Measurements from ENCODE around the gene RPS2.

RPS2 gene

GRCh38 chr16:1982991-1983543 lies 18.4 kb upstream of the RPS2 start:
- H3K18ac ChIP-seq (ENCODE audit: low read length), result no peak overlapping the region

DNA sequence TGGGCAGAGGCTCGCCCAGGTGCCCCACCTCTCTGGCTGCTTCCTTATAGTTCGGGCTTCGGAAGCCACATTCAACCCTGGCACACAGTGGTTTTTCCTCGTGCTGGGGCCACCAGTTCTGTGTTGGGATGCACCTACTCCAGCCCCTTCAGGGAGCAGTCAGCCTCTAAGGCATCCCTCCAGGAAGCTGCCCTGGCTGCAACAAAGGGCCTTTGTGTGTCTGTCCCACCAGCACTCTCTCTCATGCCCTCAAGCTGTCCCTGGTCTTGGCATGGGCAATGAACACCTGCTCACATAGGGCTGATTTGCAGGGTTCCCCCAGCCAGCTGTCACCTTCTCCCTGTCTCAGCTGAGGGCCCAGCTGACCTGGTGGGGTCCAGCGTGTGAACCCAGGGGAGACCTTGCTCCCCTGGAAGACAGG lies 17.4 kb upstream of the RPS2 start:
- Histone ChIP-seq H3K4me2 (ENCODE audit: low read length) (no peak overlapping the region), H4K8ac (ENCODE audit: low read depth, low read length) (no peak overlapping the region), H3K27me3 (ENCODE audit: insufficient read depth, low read length) (peaks cover 37% of the 10 kb centered on the region), H4K91ac (ENCODE audit: low read depth, low read length) (no peak overlapping the region), H3K79me1 (ENCODE audit: low read length) (peaks cover 8% of the 10 kb centered on the region), H2BK5ac (ENCODE audit: low read depth, low read length, poor library complexity) (no peak overlapping the region), H3K4me3 (ENCODE audit: low read depth, low read length) (no peak overlapping the region), H3K14ac (ENCODE audit: low read length) (no peak overlapping the region), H2BK12ac (ENCODE audit: low read length) (no peak overlapping the region), H2AK5ac (ENCODE audit: low read length) (no peak overlapping the region), H3K23ac (ENCODE audit: low read length) (no peak overlapping the region), H3K4ac (ENCODE audit: low read depth, low read length) (no peak overlapping the region), H3K9me3 (ENCODE audit: insufficient read depth, low read depth, low read length) (peaks cover 8% of the 10 kb centered on the region), H4K12ac (ENCODE audit: low read depth, low read length) (no peak overlapping the region), H3K79me2 (ENCODE audit: control insufficient read depth, insufficient read depth, low read length, poor library complexity) (peaks cover 2% of the 10 kb centered on the region), H2BK120ac (ENCODE audit: insufficient read depth, low read length, poor library complexity) (no peak overlapping the region), H3K36me3 (ENCODE audit: control insufficient read depth in 1 of 2, insufficient read depth in 2 of 2, low read length in 2 of 2) (peaks cover 33% of the 10 kb centered on the region in 2 experiments), H3K18ac (ENCODE audit: low read length) (no peak overlapping the region), H2AFZ (ENCODE audit: insufficient read depth, low read length, poor library complexity) (no peak overlapping the region), H3K9ac (ENCODE audit: low read length) (no peak overlapping the region), H3K27ac (ENCODE audit: low read depth, low read length) (no peak overlapping the region), H3K4me1 (ENCODE audit: control insufficient read depth in 1 of 2, insufficient read depth in 2 of 2, low read length in 2 of 2) (peaks cover 18 to 25% of the 10 kb centered on the region in 2 experiments)
- WGBS (ENCODE audit: extremely low coverage, insufficient coverage, insufficient read length), result no CpG with 5 or more reads among the region's 5 CpGs
- DNase-seq, result no peak

More at GRCh38 chr16:1982991-1983543, 18.4 kb upstream of the RPS2 start:
- Histone ChIP-seq H3K9ac (ENCODE audit: low read length) (no peak overlapping the region), H2AFZ (ENCODE audit: insufficient read depth, low read length, poor library complexity) (no peak overlapping the region), H3K36me3 (ENCODE audit: control insufficient read depth in 1 of 2, insufficient read depth in 2 of 2, low read length in 2 of 2) (peaks cover 23 to 26% of the 10 kb centered on the region in 2 experiments), H4K8ac (ENCODE audit: low read depth, low read length) (no peak overlapping the region), H2BK120ac (ENCODE audit: insufficient read depth, low read length, poor library complexity) (no peak overlapping the region), H4K12ac (ENCODE audit: low read depth, low read length) (no peak overlapping the region), H4K91ac (ENCODE audit: low read depth, low read length) (no peak overlapping the region), H3K79me1 (ENCODE audit: low read length) (peaks cover 8% of the 10 kb centered on the region), H2BK12ac (ENCODE audit: low read length) (no peak overlapping the region), H3K9me3 (ENCODE audit: insufficient read depth, low read depth, low read length) (peaks cover 8% of the 10 kb centered on the region), H3K27ac (ENCODE audit: low read depth, low read length) (no peak overlapping the region), H3K4me1 (ENCODE audit: control insufficient read depth in 1 of 2, insufficient read depth in 2 of 2, low read length in 2 of 2) (peaks cover 18 to 25% of the 10 kb centered on the region in 2 experiments), H2AK5ac (ENCODE audit: low read length) (no peak overlapping the region), H3K4me2 (ENCODE audit: low read length) (peak overlapping the region; percentile 98), H3K23ac (ENCODE audit: low read length) (no peak overlapping the region), H3K79me2 (ENCODE audit: control insufficient read depth, insufficient read depth, low read length, poor library complexity) (peaks cover 2% of the 10 kb centered on the region), H3K14ac (ENCODE audit: low read length) (no peak overlapping the region), H3K27me3 (ENCODE audit: insufficient read depth, low read length) (peaks cover 37% of the 10 kb centered on the region), H2BK5ac (ENCODE audit: low read depth, low read length, poor library complexity) (no peak overlapping the region), H3K4me3 (ENCODE audit: low read depth, low read length) (peak overlapping the region; percentile 76), H3K4ac (ENCODE audit: low read depth, low read length) (no peak overlapping the region)
- no peak for DNase-seq
- WGBS (ENCODE audit: extremely low coverage, insufficient coverage, insufficient read length), result no CpG with 5 or more reads among the region's 19 CpGs

DNA sequence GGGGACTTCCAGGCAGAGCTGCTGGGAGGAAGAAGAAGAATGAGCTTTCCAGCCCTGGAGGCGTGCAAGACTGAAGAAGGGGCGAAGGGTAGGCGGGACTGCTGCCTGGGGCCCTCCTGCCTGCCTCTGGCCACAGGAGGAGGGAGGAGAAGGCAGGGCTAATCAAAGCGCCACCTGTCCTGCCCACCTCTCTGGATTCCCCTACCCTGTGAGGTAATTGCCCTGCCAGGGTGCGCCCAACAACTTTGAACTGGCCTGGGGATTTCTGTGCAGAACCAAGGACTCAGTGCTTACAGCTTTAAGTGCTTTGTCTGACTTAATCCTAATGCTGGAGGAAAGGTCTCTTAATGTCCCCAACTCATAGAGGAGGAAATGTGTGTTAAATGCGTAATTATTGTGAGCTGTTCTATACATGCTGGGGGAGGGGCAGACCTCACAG lies 16.8 kb upstream of the RPS2 start, which contains the start of gene NOXO1:
Gene NOXO1, minus strand, starts transcription at position 72 of the 439 bp plus-strand sequence. CDS start 290 bp downstream, outside the sequence.
- Histone ChIP-seq H3K14ac (ENCODE audit: low read length) (no peak within 1 kb of the TSS), H2BK5ac (ENCODE audit: low read depth, low read length, poor library complexity) (no peak within 1 kb of the TSS), H2AK5ac (ENCODE audit: low read length) (no peak within 1 kb of the TSS), H4K12ac (ENCODE audit: low read depth, low read length) (no peak within 1 kb of the TSS), H3K18ac (ENCODE audit: low read length) (no peak within 1 kb of the TSS), H3K27me3 (ENCODE audit: insufficient read depth, low read length) (peaks cover 37% of the 10 kb centered on the region), H3K79me1 (ENCODE audit: low read length) (peaks cover 8% of the 10 kb centered on the region), H2BK12ac (ENCODE audit: low read length) (no peak within 1 kb of the TSS), H3K79me2 (ENCODE audit: control insufficient read depth, insufficient read depth, low read length, poor library complexity) (peaks cover 2% of the 10 kb centered on the region), H3K9ac (ENCODE audit: low read length) (no peak within 1 kb of the TSS), H3K4ac (ENCODE audit: low read depth, low read length) (no peak within 1 kb of the TSS), H2AFZ (ENCODE audit: insufficient read depth, low read length, poor library complexity) (no peak within 1 kb of the TSS), H3K9me3 (ENCODE audit: insufficient read depth, low read depth, low read length) (peaks cover 8% of the 10 kb centered on the region), H2BK120ac (ENCODE audit: insufficient read depth, low read length, poor library complexity) (no peak within 1 kb of the TSS), H3K23ac (ENCODE audit: low read length) (no peak within 1 kb of the TSS), H4K8ac (ENCODE audit: low read depth, low read length) (no peak within 1 kb of the TSS), H3K4me1 (ENCODE audit: control insufficient read depth in 1 of 2, insufficient read depth in 2 of 2, low read length in 2 of 2) (peaks cover 18 to 25% of the 10 kb centered on the region in 2 experiments), H3K4me2 (ENCODE audit: low read length) (no peak within 1 kb of the TSS), H3K36me3 (ENCODE audit: control insufficient read depth in 1 of 2, insufficient read depth in 2 of 2, low read length in 2 of 2) (peaks cover 33 to 34% of the 10 kb centered on the region in 2 experiments), H3K27ac (ENCODE audit: low read depth, low read length) (no peak within 1 kb of the TSS), H3K4me3 (ENCODE audit: low read depth, low read length) (no peak within 1 kb of the TSS), H4K91ac (ENCODE audit: low read depth, low read length) (no peak within 1 kb of the TSS)
- no peak for DNase-seq
- WGBS (ENCODE audit: extremely low coverage, insufficient coverage, insufficient read length), result no CpG with 5 or more reads among the region's 6 CpGs

DNA sequence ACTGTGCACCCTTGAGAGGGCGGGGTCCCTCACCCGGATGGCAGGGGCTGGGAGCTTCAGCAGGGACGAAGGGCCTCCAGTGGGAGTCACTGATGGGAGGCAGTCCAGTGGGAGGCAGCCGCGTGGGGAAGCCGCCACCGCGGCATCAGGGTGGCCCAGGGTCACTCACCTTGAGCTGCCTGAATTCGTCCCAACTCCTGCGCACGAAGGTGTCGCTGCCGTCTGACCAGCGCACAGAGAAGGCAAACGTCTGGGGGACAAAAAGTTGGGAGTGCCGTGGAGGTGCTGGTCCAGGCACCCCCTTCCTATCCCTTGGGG lies 16.1 kb upstream of the RPS2 start:
- no peak overlapping the region for H4K12ac ChIP-seq (ENCODE audit: low read depth, low read length)
- no peak overlapping the region for H3K27ac ChIP-seq (ENCODE audit: low read depth, low read length)
- no peak overlapping the region for H3K4me3 ChIP-seq (ENCODE audit: low read depth, low read length)
- H3K9me3 ChIP-seq (ENCODE audit: insufficient read depth, low read depth, low read length), result peaks cover 8% of the 10 kb centered on the region
- H3K4me1 ChIP-seq (ENCODE audit: control insufficient read depth in 1 of 2, insufficient read depth in 2 of 2, low read length in 2 of 2), result peaks cover 18 to 25% of the 10 kb centered on the region in 2 experiments
- H3K79me1 ChIP-seq (ENCODE audit: low read length), result peaks cover 8% of the 10 kb centered on the region
- no peak for DNase-seq
- H3K9ac ChIP-seq (ENCODE audit: low read length), result no peak overlapping the region
- no peak overlapping the region for H2AK5ac ChIP-seq (ENCODE audit: low read length)
- no peak overlapping the region for H3K18ac ChIP-seq (ENCODE audit: low read length)
- no CpG with 5 or more reads among the region's 16 CpGs for WGBS (ENCODE audit: extremely low coverage, insufficient coverage, insufficient read length)
- H4K91ac ChIP-seq (ENCODE audit: low read depth, low read length), result no peak overlapping the region
- H3K23ac ChIP-seq (ENCODE audit: low read length), result no peak overlapping the region
- H3K4ac ChIP-seq (ENCODE audit: low read depth, low read length), result no peak overlapping the region
- H3K36me3 ChIP-seq (ENCODE audit: control insufficient read depth in 1 of 2, insufficient read depth in 2 of 2, low read length in 2 of 2), result peaks cover 33% of the 10 kb centered on the region in 2 experiments
- no peak overlapping the region for H2AFZ ChIP-seq (ENCODE audit: insufficient read depth, low read length, poor library complexity)
- no peak overlapping the region for H4K8ac ChIP-seq (ENCODE audit: low read depth, low read length)
- H3K14ac ChIP-seq (ENCODE audit: low read length), result no peak overlapping the region
- no peak overlapping the region for H2BK5ac ChIP-seq (ENCODE audit: low read depth, low read length, poor library complexity)
- H2BK12ac ChIP-seq (ENCODE audit: low read length), result no peak overlapping the region
- H3K27me3 ChIP-seq (ENCODE audit: insufficient read depth, low read length), result peaks cover 37% of the 10 kb centered on the region
- H3K79me2 ChIP-seq (ENCODE audit: control insufficient read depth, insufficient read depth, low read length, poor library complexity), result peaks cover 2% of the 10 kb centered on the region
- H2BK120ac ChIP-seq (ENCODE audit: insufficient read depth, low read length, poor library complexity), result no peak overlapping the region
- H3K4me2 ChIP-seq (ENCODE audit: low read length), result no peak overlapping the region

Data from trophoblast cell (in vitro differentiated cells and primary cell).